HepG2 (cell line): ENCODE measurements around the gene SKP2. TPM values are rescaled to one million over a fixed set of nuclear protein-coding genes. Genes with fewer than 3 reads are reported as not detected.

Source experiments
- ATAC-seq: fragments of 200-7000 bp; cut with Tn5 transposase; 3 replicates; pipeline ENCODE4 v1.9.1; 2020; ENCODE audit warnings: mild to moderate bottlenecking, moderate library complexity
- Bru-seq: library from RNA; stranded (reverse); fragments of 400-500 nt; gene quantifications from one replicate; lab custom pipeline; 2021; lab: Mats Ljungman, UMichigan
- BruChase-seq, 2 experiments: library from RNA; stranded (reverse); fragments of 400-500 nt; gene quantifications; one replicate each; lab custom pipeline; 2021; lab: Mats Ljungman, UMichigan
- BruUV-seq: library from RNA; stranded (reverse); fragments of 400-500 nt; replicated peaks from 2 replicates; lab custom pipeline; 2021; lab: Mats Ljungman, UMichigan
- CTCF ChIA-PET: fragments of 300-600 bp; formaldehyde crosslinking; extraction: SDS; loops from one replicate; lab custom pipeline; 2021; ENCODE audit warnings: low total read pairs, inconsistent platforms, low intra/inter-chr PET ratio; lab: Yijun Ruan, JAX
- POLR2A ChIA-PET: fragments of 350-600 bp; sonication (Branson Sonifier 250); formaldehyde crosslinking; loops from one replicate; lab custom pipeline; 2020; ENCODE audit warnings: antibody characterized with exemption, inconsistent platforms; lab: Yijun Ruan, JAX
- DNase-seq: peaks from one replicate; pipeline ENCODE4 v3.0.0-alpha.2; 2015; ENCODE audit warnings: low spot score
- FAIRE-seq: peaks from 3 replicates; lab custom pipeline; 2011; peaks lifted over from hg19 to GRCh38; lab: Jason Lieb, UNC
- H2AFZ ChIP-seq: one replicate; pipeline ENCODE4 v1.6.1; 2011; ENCODE audit warnings: low read length, inconsistent platforms
- H3K27ac ChIP-seq: fragments of 300-600 bp; 3 replicates; pipeline ENCODE4 v1.8.0; 2011; ENCODE audit warnings: mixed run types, mild to moderate bottlenecking, mixed read lengths, low read length, inconsistent platforms; ENCODE audit not compliant: insufficient read depth; ENCODE audit errors: extremely low read length
- H3K27me3 ChIP-seq, 2 experiments: fragments of 200-600 bp in 1 of 2; 2 replicates in 1 of 2; 3 replicates in 1 of 2; pipeline versions ENCODE4 v1.6.0 to v1.8.0; 2011; ENCODE audit warnings: low read length in 2 of 2, mild to moderate bottlenecking in 2 of 2, moderate library complexity in 2 of 2, inconsistent platforms in 1 of 2; ENCODE audit not compliant: insufficient read depth in 2 of 2, control insufficient read depth in 1 of 2
- H3K36me3 ChIP-seq, 2 experiments: fragments of 200-600 bp in 1 of 2; replicated peaks in 1 of 2; 2 replicates in 1 of 2; 3 replicates in 1 of 2; pipeline versions ENCODE4 v1.5.1 to v1.8.0; 2011; ENCODE audit warnings: low read length in 2 of 2, inconsistent platforms in 1 of 2; ENCODE audit not compliant: insufficient read depth in 2 of 2, control insufficient read depth in 1 of 2
- H3K4me1 ChIP-seq: 2 replicates; pipeline ENCODE4 v1.5.1; 2012; ENCODE audit warnings: low read length, inconsistent platforms; ENCODE audit not compliant: insufficient read depth
- H3K4me2 ChIP-seq: 2 replicates; pipeline ENCODE4 v1.6.0; 2011; ENCODE audit warnings: low read depth, low read length, inconsistent platforms
- H3K4me3 ChIP-seq, 3 experiments: fragments of 200-600 bp in 1 of 3; sonication (generic), shearing (Covaris generic) in 1 of 3; replicated peaks in 1 of 3; 2 replicates each; pipeline ENCODE4 v1.5.1; 2011 to 2016; ENCODE audit warnings: low read length in 3 of 3, inconsistent platforms in 2 of 3, low read depth in 2 of 3, mild to moderate bottlenecking in 2 of 3, control low read depth in 1 of 3, mixed read lengths in 1 of 3; ENCODE audit not compliant: insufficient read depth in 1 of 3
- H3K79me2 ChIP-seq: one replicate; pipeline ENCODE4 v1.6.1; 2011; ENCODE audit warnings: low read length, inconsistent platforms; ENCODE audit not compliant: insufficient read depth
- H3K9ac ChIP-seq: 2 replicates; pipeline ENCODE4 v1.6.0; 2011; ENCODE audit warnings: mild to moderate bottlenecking, low read depth, low read length, inconsistent platforms; ENCODE audit not compliant: insufficient read depth
- H3K9me3 ChIP-seq: 2 replicates; pipeline ENCODE4 v1.5.1; 2012; ENCODE audit warnings: mild to moderate bottlenecking, low read length
- H4K20me1 ChIP-seq: 2 replicates; pipeline ENCODE4 v1.6.0; 2011; ENCODE audit warnings: inconsistent platforms, mild to moderate bottlenecking, low read length, moderate library complexity; ENCODE audit not compliant: insufficient read depth
- FOXA3 ChIP-seq: IDR thresholded peaks from 2 replicates; pipeline ENCODE4 v1.6.1; 2016; ENCODE audit warnings: missing genetic modification reagents, missing compliant biosample characterization
- JARID2 ChIP-seq: sonication (generic); formaldehyde crosslinking; IDR thresholded peaks from 2 replicates; pipeline ENCODE4 v1.8.1; 2023; ENCODE audit warnings: missing genetic modification reagents, inconsistent platforms; ENCODE audit not compliant: insufficient replicate concordance
- KMT2B ChIP-seq: IDR thresholded peaks from 2 replicates; pipeline ENCODE4 v1.6.1; 2016; ENCODE audit warnings: missing genetic modification reagents, missing compliant biosample characterization
- RAD51 ChIP-seq: fragments of 450-650 bp; IDR thresholded peaks from 2 replicates; pipeline ENCODE4 v1.6.1; 2016; ENCODE audit warnings: borderline replicate concordance
- SAP130 ChIP-seq: IDR thresholded peaks from 2 replicates; pipeline ENCODE4 v1.6.1; 2016; ENCODE audit warnings: low read depth
- SP4 ChIP-seq: sonication (generic); formaldehyde crosslinking; IDR thresholded peaks from 2 replicates; pipeline ENCODE4 v1.8.1; 2023; ENCODE audit warnings: mild to moderate bottlenecking, missing genetic modification reagents
- TCF12 ChIP-seq, 2 experiments: fragments of 450-650 bp in 1 of 2; sonication (generic) in 1 of 2; formaldehyde crosslinking in 1 of 2; IDR thresholded peaks; 2 replicates each; pipeline versions ENCODE4 v1.6.1 to v1.8.0; 2017 to 2022; ENCODE audit warnings: antibody characterized with exemption in 1 of 2, mild to moderate bottlenecking in 1 of 2, missing genetic modification reagents in 1 of 2, moderate library complexity in 1 of 2
- TFAP4 ChIP-seq: sonication (generic); IDR thresholded peaks from 2 replicates; pipeline ENCODE4 v1.6.1; 2016; ENCODE audit warnings: low read depth, borderline replicate concordance
- TOPORS ChIP-seq: sonication (generic); formaldehyde crosslinking; IDR thresholded peaks from 2 replicates; pipeline ENCODE4 v1.8.0; 2023; ENCODE audit warnings: mild to moderate bottlenecking, missing genetic modification reagents
- ZNF264 ChIP-seq: sonication (generic); formaldehyde crosslinking; IDR thresholded peaks from 2 replicates; pipeline ENCODE4 v1.4.0; 2020; ENCODE audit warnings: missing genetic modification reagents
- ZNF589 ChIP-seq: sonication (generic); formaldehyde crosslinking; conservative IDR thresholded peaks from 2 replicates; pipeline ENCODE4 v1.8.0; 2022; ENCODE audit warnings: mild to moderate bottlenecking, moderate library complexity, missing genetic modification reagents
- ZNF607 ChIP-seq: sonication (generic); formaldehyde crosslinking; IDR thresholded peaks from 2 replicates; pipeline ENCODE4 v1.5.1; 2020; ENCODE audit warnings: missing genetic modification reagents, mild to moderate bottlenecking, borderline replicate concordance
- ZNF652 ChIP-seq: IDR thresholded peaks from 2 replicates; pipeline ENCODE4 v1.6.1; 2016; ENCODE audit warnings: low read depth, borderline replicate concordance
- ZSCAN5A ChIP-seq: sonication (generic); formaldehyde crosslinking; IDR thresholded peaks from 2 replicates; pipeline ENCODE4 v1.8.0; 2022; ENCODE audit warnings: mild to moderate bottlenecking, missing genetic modification reagents, borderline replicate concordance
- WGBS: methylation state at CpG from one replicate; pipeline ENCODE4 v1.1.6; 2017; ENCODE audit warnings: low lambda C conversion rate; 5-methylcytosine and 5-hydroxymethylcytosine counted together
- in situ Hi-C: cut with HindIII; loops from 2 replicates; pipeline ENCODE4 v1.10.0; 2017; ENCODE audit warnings: low pct_unique_long_range_greater_than_20kb; ENCODE audit not compliant: extremely low pct_ligation_motif_present
- intact Hi-C: fragments of 100-400 bp; cut with micrococcal nuclease; formaldehyde crosslinking; loops from one replicate; pipeline ENCODE4 v1.10.0; 2022; ENCODE audit not compliant: unreplicated experiment
- long read RNA-seq, 2 experiments: library from RNA in 1 of 2; library from polyadenylated mRNA in 1 of 2; stranded (forward) in 1 of 2; unstranded in 1 of 2; transcript quantifications; one replicate each; pipeline ENCODE4 v2.0.0, GENCODE V29; 2019 to 2022
- polyA minus RNA-seq, 3 experiments: library from RNA; depleted of rRNA, polyadenylated mRNA; stranded (reverse); fragments of >200 nt; gene quantifications; 2 replicates each; pipeline ENCODE4 v1.2.3, GENCODE V29; 2011; ENCODE audit warnings: low replicate concordance in 1 of 3
- polyA plus RNA-seq, 8 experiments: library from polyadenylated mRNA; depleted of rRNA in 3 of 8; stranded (reverse) in 7 of 8; unstranded in 1 of 8; fragments of >200 nt; fragmentation: Illumina TruSeq in 4 of 8; extraction: Trizol in 4 of 8; gene quantifications; 2 replicates each; pipeline versions ENCODE4 v1.2.1 to v1.2.3, GENCODE V29; 2011 to 2016; ENCODE audit warnings: low read depth in 4 of 8, missing spikeins in 1 of 8, mixed read lengths in 1 of 8; ENCODE audit not compliant: insufficient read depth in 1 of 8
- total RNA-seq, 5 experiments: library from RNA; depleted of rRNA; stranded (reverse); fragments of >200 nt; fragmentation: Illumina TruSeq; extraction: Trizol; gene quantifications; 2 replicates each; pipeline ENCODE4 v1.2.3, GENCODE V29; 2016; ENCODE audit warnings: low read depth in 1 of 5

SKP2 gene
- total RNA-seq (2016; rRNA removed; fragmentation: Illumina TruSeq; extraction: Trizol) (84.1 and 121 TPM in 2 replicates), polyA plus RNA-seq (2011; rRNA removed) (24.7 and 29.6 TPM in 2 replicates), polyA minus RNA-seq (2011; rRNA and poly(A)+ RNA removed; ENCODE audit: low replicate concordance) (46.3 and 180 TPM in 2 replicates), Bru-seq, nascent RNA (percentile 82 among the genes with signal in this experiment), BruChase-seq, experiment 1, labeled RNA remaining after a 6-hour chase (percentile 77 among the genes with signal in this experiment), BruChase-seq, experiment 2, labeled RNA remaining after a 2-hour chase (percentile 76 among the genes with signal in this experiment)
- total RNA-seq (2016; cell fraction: cytosol; rRNA removed; fragmentation: Illumina TruSeq; extraction: Trizol; ENCODE audit: low read depth): 34.3 and 35.7 TPM in 2 replicates
- total RNA-seq (2016; cell fraction: insoluble cytoplasmic fraction; rRNA removed; fragmentation: Illumina TruSeq; extraction: Trizol): 83.8 and 119 TPM in 2 replicates
- 103 and 105 TPM in 2 replicates for total RNA-seq (2016; cell fraction: membrane; rRNA removed; fragmentation: Illumina TruSeq; extraction: Trizol)
- 51.9 and 54.0 TPM in 2 replicates for total RNA-seq (2016; cell fraction: nucleus; rRNA removed; fragmentation: Illumina TruSeq; extraction: Trizol)
- polyA plus RNA-seq (2011; cell fraction: cytosol; rRNA removed): 20.2 and 23.0 TPM in 2 replicates
- 19.4 and 21.5 TPM in 2 replicates for polyA plus RNA-seq (2011; cell fraction: nucleus; rRNA removed)
- 16.6 and 29.1 TPM in 2 replicates for polyA plus RNA-seq (2012)
- polyA plus RNA-seq (2016; cell fraction: cytosol; fragmentation: Illumina TruSeq; extraction: Trizol; ENCODE audit: low read depth): 24.9 and 29.5 TPM in 2 replicates
- polyA plus RNA-seq (2016; cell fraction: insoluble cytoplasmic fraction; fragmentation: Illumina TruSeq; extraction: Trizol; ENCODE audit: low read depth): 84.4 and 87.1 TPM in 2 replicates
- polyA plus RNA-seq (2016; cell fraction: membrane; fragmentation: Illumina TruSeq; extraction: Trizol; ENCODE audit: low read depth): 49.9 and 54.3 TPM in 2 replicates
- 55.5 and 56.1 TPM in 2 replicates for polyA plus RNA-seq (2016; cell fraction: nucleus; fragmentation: Illumina TruSeq; extraction: Trizol; ENCODE audit: insufficient read depth, low read depth)
- 23.5 and 24.9 TPM in 2 replicates for polyA minus RNA-seq (2011; cell fraction: cytosol; rRNA and poly(A)+ RNA removed)
- 30.7 and 31.5 TPM in 2 replicates for polyA minus RNA-seq (2011; cell fraction: nucleus; rRNA and poly(A)+ RNA removed)
- long read RNA-seq, experiment 1, transcript SKP2-202 (10 exons, 3,759 nt): major isoform, 13 of 30 reads
- long read RNA-seq, experiment 1, transcript SKP2-201 (10 exons, 1,537 nt): minor isoform, 6 of 30 reads
- long read RNA-seq, experiment 1, partial matches to known transcripts: 2 of 30 reads
- long read RNA-seq, experiment 1, other reads (novel, unspliced or antisense): 9 of 30 reads
- long read RNA-seq, experiment 2, partial matches to known transcripts: 1 of 14 reads
- long read RNA-seq, experiment 2, other reads (novel, unspliced or antisense): 10 of 14 reads

- BruUV-seq: TSS peak; percentile 66
- H3K4me3 ChIP-seq: peak within 1 kb of the TSS; percentile 90 to 94 (median 90)
- ATAC-seq: peak; percentile 97
- H3K9ac ChIP-seq: peak within 1 kb of the TSS; percentile 87
- POLR2A ChIA-PET: interaction anchor here (0.9 to 4.5 kb wide), 8 partner anchors 10 to 92 kb away, joined by 3 to 57 read pairs (median 8); partner anchors contain the start of gene NADK2
- H2AFZ ChIP-seq: peak within 1 kb of the TSS; percentile 52
- in situ Hi-C loops (no loop called here), intact Hi-C loops (loop anchor here (1.0 to 10.0 kb wide), 5 partner anchors 12 to 1224 kb away; partner anchors contain the start of genes DNAJC21 and NIPBL)
- peak within 1 kb of the TSS; percentile 83 for H3K27ac ChIP-seq
- CTCF ChIA-PET: no interaction called here
- H4K20me1 ChIP-seq: no peaks in the 10 kb centered on the region
- peaks cover 73% of the 10 kb centered on the region for H3K4me1 ChIP-seq
- peaks cover 49% of the 10 kb centered on the region for H3K79me2 ChIP-seq
- WGBS: 0% methylated on average over 29 of the region's 81 CpGs
- H3K9me3 ChIP-seq: no peaks in the 10 kb centered on the region
- peak within 1 kb of the TSS; percentile 99 for H3K4me2 ChIP-seq
- H3K36me3 ChIP-seq: peaks cover 3 to 22% of the 10 kb centered on the region in 2 experiments; a peak in 3 of 5 replicates
- peak; percentile 85 for FAIRE-seq
- no peaks in the 10 kb centered on the region; a peak in 1 of 5 replicates for H3K27me3 ChIP-seq
- peak; percentile 95 for DNase-seq
- TF ChIP-seq TFAP4 (peak; percentile 27; the same call in 1 of the 2 replicates), TCF12 (IDR thresholded peaks at IDR 0.05) (no peak), TCF12 (CRISPR knock-in tag; IDR thresholded peaks at IDR 0.05) (no peak), ZNF607 (CRISPR knock-in tag) (peak; percentile 83), TOPORS (peak; percentile 82; the same call in 1 of the 2 replicates), ZSCAN5A (CRISPR knock-in tag) (peak; percentile 28; the same call in 1 of the 2 replicates), FOXA3 (CRISPR knock-in tag) (peak; percentile 58), ZNF589 (CRISPR knock-in tag) (0 out of 2 replicates have a peak, but pooled peaks have one; percentile 36), RAD51 (no peak), ZNF652 (CRISPR knock-in tag) (no peak; the same call in 1 of the 2 replicates), SP4 (CRISPR knock-in tag) (peak; percentile 78), KMT2B (CRISPR knock-in tag) (peak; percentile 88), JARID2 (CRISPR knock-in tag) (no peak), SAP130 (CRISPR knock-in tag) (peak; percentile 93), ZNF264 (0 out of 2 replicates have a peak, but pooled peaks have one; percentile 40)
These were observed at the start of gene SKP2, which contains the start of gene LMBRD2 for GRCh38 chr5:36151434-36152323. TSS of gene SKP2 (plus strand) at chr5:36152111. CDS start at chr5:36152263, 152 bp downstream. TSS of gene LMBRD2 (minus strand) at chr5:36151887. CDS start at chr5:36143349, 8,538 bp downstream.
